GM12864 (cell line): ENCODE measurements around the gene RHOBTB3.

Experiments
- DNase-seq: peaks from one replicate; pipeline ENCODE4 v3.0.0-alpha.2; 2011; ENCODE audit warnings: low read depth
- H3K4me3 ChIP-seq: 2 replicates; pipeline ENCODE4 v1.5.1; 2011; ENCODE audit warnings: mild to moderate bottlenecking, low read depth, low read length, control low read depth
- TF ChIP-seq, protein P1 (sequence below): IDR thresholded peaks from 2 replicates; pipeline ENCODE4 v1.5.1; 2011; ENCODE audit warnings: low read depth, mild to moderate bottlenecking, moderate library complexity, low read length, control low read depth, inconsistent platforms; ENCODE audit errors: missing control alignments

RHOBTB3 gene, protein sequence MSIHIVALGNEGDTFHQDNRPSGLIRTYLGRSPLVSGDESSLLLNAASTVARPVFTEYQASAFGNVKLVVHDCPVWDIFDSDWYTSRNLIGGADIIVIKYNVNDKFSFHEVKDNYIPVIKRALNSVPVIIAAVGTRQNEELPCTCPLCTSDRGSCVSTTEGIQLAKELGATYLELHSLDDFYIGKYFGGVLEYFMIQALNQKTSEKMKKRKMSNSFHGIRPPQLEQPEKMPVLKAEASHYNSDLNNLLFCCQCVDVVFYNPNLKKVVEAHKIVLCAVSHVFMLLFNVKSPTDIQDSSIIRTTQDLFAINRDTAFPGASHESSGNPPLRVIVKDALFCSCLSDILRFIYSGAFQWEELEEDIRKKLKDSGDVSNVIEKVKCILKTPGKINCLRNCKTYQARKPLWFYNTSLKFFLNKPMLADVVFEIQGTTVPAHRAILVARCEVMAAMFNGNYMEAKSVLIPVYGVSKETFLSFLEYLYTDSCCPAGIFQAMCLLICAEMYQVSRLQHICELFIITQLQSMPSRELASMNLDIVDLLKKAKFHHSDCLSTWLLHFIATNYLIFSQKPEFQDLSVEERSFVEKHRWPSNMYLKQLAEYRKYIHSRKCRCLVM

DNA sequence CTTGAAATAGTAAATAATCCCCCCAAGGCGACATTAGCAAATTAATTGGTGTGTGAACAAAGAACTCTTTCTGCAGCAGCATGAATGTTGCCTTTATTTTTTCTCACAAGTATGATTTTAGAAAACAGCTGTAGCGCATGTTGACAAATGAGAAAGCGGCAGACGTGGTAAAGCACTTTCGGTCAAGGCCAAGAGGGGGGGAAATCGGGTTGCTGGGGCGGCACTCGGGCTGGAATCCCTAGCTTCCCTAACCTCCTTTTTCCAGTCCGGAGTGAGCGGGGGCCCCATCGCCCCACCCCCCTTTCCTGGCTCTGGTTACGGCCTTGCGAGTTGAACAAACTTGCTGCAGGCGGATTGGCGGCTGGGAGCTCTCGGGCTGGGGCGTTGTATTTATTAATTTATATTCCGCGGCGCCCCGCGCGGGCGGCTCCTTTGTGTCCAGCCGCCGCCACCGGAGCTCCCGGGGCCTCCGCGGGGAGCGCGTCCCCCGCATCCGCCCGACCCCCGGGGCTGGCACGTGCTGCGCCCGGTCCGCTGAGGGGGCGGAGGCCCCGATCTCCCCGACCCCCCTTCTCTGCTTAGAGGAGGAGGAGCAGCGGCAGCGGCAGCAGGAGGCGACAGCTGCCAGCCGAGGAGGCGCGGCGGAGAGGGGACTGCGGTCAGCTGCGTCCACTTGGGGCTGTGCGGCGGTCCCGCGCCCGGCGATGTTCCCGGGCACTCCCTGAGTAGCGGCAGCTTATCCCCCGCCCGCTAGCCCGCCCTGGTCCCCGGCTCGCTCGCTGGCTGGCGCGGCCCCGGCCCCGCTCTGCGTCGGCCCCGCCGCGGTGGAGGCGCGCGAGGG lies at the start of gene RHOBTB3:
Gene RHOBTB3, plus strand, starts transcription at position 607 of the 841 bp plus-strand sequence. CDS start 347 bp downstream, outside the sequence.
- H3K4me3 ChIP-seq: peak within 1 kb of the TSS; percentile 66
- TF ChIP-seq, protein P1, sequence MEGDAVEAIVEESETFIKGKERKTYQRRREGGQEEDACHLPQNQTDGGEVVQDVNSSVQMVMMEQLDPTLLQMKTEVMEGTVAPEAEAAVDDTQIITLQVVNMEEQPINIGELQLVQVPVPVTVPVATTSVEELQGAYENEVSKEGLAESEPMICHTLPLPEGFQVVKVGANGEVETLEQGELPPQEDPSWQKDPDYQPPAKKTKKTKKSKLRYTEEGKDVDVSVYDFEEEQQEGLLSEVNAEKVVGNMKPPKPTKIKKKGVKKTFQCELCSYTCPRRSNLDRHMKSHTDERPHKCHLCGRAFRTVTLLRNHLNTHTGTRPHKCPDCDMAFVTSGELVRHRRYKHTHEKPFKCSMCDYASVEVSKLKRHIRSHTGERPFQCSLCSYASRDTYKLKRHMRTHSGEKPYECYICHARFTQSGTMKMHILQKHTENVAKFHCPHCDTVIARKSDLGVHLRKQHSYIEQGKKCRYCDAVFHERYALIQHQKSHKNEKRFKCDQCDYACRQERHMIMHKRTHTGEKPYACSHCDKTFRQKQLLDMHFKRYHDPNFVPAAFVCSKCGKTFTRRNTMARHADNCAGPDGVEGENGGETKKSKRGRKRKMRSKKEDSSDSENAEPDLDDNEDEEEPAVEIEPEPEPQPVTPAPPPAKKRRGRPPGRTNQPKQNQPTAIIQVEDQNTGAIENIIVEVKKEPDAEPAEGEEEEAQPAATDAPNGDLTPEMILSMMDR: peak; percentile 6
- DNase-seq: no peak

DNA sequence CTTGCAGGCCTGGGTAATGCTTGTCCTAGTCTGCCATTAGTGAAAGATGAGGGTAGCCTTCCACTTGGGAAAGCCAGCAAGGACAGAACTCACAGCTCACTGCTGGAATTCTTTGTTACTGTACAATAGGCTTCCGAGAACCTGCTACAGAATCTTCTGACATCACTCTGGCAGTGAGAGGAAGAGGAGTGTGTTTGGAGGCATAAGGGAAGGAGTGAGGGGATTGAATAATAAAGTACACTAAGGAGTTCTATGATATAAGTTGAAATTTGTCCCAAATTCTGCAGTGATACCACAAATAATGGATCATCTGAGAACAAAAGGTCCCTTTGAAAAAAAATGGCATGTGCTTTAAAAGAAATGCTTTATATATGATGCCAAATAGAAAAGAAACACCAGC lies 48.2 kb upstream of the RHOBTB3 start, which contains the start of gene SPATA9:
Gene SPATA9, minus strand, starts transcription at position 101 of the 400 bp plus-strand sequence. CDS start 137 bp downstream, outside the sequence.
- DNase-seq: no peak
- no peak within 1 kb of the TSS for H3K4me3 ChIP-seq
- TF ChIP-seq, protein P1: no peak

DNA sequence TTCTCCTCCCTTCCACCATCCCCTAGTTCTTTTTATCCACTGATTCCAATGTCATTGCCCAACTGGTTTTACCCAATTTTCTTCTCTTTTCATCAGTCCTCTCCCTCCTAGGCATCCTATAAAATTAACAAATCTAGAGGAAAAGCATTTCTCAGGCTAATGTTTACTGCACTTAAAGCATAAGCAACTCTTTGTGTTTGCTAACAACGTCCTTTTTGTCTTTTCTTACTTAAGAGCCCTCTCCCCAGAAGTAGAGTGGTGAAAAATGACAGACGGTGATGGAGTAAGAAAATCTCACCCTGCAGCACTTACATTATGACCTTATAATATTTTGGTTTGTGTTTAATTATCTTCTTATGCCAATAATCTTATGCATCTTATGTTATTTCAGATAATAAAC lies 46.8 kb upstream of the RHOBTB3 start:
- TF ChIP-seq, protein P1: no peak
- H3K4me3 ChIP-seq: no peak overlapping the region
- DNase-seq: no peak

DNA sequence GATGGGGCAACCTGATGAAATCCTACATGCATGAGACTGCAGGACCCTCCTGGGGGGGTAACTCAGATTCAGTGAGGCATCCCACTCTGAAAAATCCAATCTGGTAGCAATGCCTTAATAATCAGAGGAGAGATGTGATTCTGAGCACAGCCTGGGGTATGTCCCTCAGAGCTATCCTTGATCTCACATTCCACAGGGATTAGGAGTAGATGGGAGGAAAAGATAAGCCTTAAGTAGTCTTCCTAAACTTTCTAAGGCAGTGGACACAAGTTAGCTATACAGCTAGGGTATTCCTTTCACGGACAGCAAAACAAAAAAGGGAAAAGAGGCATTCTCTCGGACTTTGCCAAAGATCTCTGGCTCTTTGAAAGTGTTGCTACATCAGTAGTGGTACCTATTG lies 44.5 kb upstream of the RHOBTB3 start:
- H3K4me3 ChIP-seq: no peak overlapping the region
- no peak for DNase-seq

DNA sequence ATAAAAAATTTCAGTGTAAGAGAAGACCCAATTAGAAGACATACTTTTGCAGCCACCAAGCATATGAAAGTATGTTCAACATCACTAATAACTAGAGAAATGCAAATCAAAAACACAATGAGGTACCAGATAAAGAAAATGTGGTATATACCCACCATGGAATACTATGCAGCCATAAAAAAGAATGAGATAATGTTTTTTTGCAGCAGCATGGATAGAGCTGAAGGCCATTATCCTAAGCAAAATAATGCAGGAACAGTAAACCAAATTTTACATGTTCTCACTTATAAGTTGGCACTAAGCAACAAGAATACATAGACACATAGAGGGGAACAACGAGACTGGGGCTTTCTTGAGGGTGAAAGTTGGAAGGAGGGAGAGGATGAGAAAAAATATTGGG lies 41.5 kb upstream of the RHOBTB3 start:
- DNase-seq: no peak
- TF ChIP-seq, protein P1: no peak
- H3K4me3 ChIP-seq: no peak overlapping the region

More for the DNA sequence above, 44.5 kb upstream of the RHOBTB3 start:
- TF ChIP-seq, protein P1: no peak

DNA sequence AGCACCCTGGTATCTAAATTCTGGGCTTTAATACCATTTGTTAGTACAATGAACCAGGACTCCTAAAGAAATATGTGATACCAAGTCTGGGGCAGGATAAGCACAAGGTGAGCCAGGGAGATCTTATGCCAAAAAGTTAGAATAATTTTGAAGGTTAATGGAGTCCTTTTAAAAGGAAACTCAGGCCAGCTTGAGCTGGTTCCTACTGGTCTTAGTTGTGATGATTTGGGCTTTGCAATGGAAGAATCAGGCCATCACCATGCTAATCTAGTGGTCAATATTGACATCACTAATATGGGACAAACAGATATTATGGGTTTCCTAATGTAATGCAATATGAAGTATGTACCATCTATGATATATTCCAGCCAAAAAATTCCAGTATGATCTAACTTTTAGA lies 40.8 kb upstream of the RHOBTB3 start:
- no peak overlapping the region for H3K4me3 ChIP-seq
- DNase-seq: no peak
- TF ChIP-seq, protein P1: no peak
